ENCODE data around the gene GASK1B.

Gene GASK1B

GRCh38 chr4:158168606-158169005, 4.2 kb downstream of the GASK1B start:
- Mint-ChIP-seq H3K27ac (no peak overlapping the region), H3K27me3 (peaks cover 20% of the 10 kb centered on the region), H3K4me1 (no peaks in the 10 kb centered on the region), H3K4me3 (no peak overlapping the region), H3K36me3 (no peaks in the 10 kb centered on the region), H3K9me3 (no peaks in the 10 kb centered on the region)

GRCh38 chr4:158166701-158167100, 6.1 kb downstream of the GASK1B start:
- H3K9me3 Mint-ChIP-seq, result no peaks in the 10 kb centered on the region
- no peaks in the 10 kb centered on the region for H3K36me3 Mint-ChIP-seq
- H3K4me3 Mint-ChIP-seq, result no peak overlapping the region
- H3K4me1 Mint-ChIP-seq, result no peaks in the 10 kb centered on the region
- H3K27ac Mint-ChIP-seq, result no peak overlapping the region
- peaks cover 13% of the 10 kb centered on the region for H3K27me3 Mint-ChIP-seq

GRCh38 chr4:158164768-158165213, 8.0 kb downstream of the GASK1B start:
- Mint-ChIP-seq H3K27ac (no peak overlapping the region), H3K36me3 (no peaks in the 10 kb centered on the region), H3K27me3 (peaks cover 7% of the 10 kb centered on the region), H3K4me3 (no peak overlapping the region), H3K9me3 (no peaks in the 10 kb centered on the region), H3K4me1 (no peaks in the 10 kb centered on the region)

- Mint-ChIP-seq H3K4me1 (no peaks in the 10 kb centered on the region), H3K4me3 (no peak overlapping the region)
These were observed 8.7 kb downstream of the GASK1B start for GRCh38 chr4:158163941-158164767.

GRCh38 chr4:158162631-158163030, 10.2 kb downstream of the GASK1B start:
- Mint-ChIP-seq H3K27ac (no peak overlapping the region), H3K27me3 (peaks cover 4% of the 10 kb centered on the region), H3K4me1 (no peaks in the 10 kb centered on the region), H3K36me3 (no peaks in the 10 kb centered on the region), H3K4me3 (no peak overlapping the region), H3K9me3 (no peaks in the 10 kb centered on the region)

More at GRCh38 chr4:158163941-158164767, 8.7 kb downstream of the GASK1B start:
- Mint-ChIP-seq H3K27ac (no peak overlapping the region), H3K36me3 (no peaks in the 10 kb centered on the region), H3K9me3 (no peaks in the 10 kb centered on the region), H3K27me3 (peaks cover 4% of the 10 kb centered on the region)

GRCh38 chr4:158161551-158162354, 11.1 kb downstream of the GASK1B start:
- Mint-ChIP-seq H3K9me3 (no peaks in the 10 kb centered on the region), H3K36me3 (no peaks in the 10 kb centered on the region), H3K4me3 (no peak overlapping the region), H3K27ac (no peak overlapping the region), H3K27me3 (peaks cover 4% of the 10 kb centered on the region), H3K4me1 (no peaks in the 10 kb centered on the region)

- no peaks in the 10 kb centered on the region for H3K36me3 Mint-ChIP-seq
- no peak overlapping the region for H3K4me3 Mint-ChIP-seq
- no peak overlapping the region for H3K27ac Mint-ChIP-seq
- peaks cover 3% of the 10 kb centered on the region for H3K27me3 Mint-ChIP-seq
- no peaks in the 10 kb centered on the region for H3K9me3 Mint-ChIP-seq
- H3K4me1 Mint-ChIP-seq, result no peaks in the 10 kb centered on the region
These were observed 13.1 kb downstream of the GASK1B start for GRCh38 chr4:158159718-158160094.

- H3K27me3 Mint-ChIP-seq, result peaks cover 3% of the 10 kb centered on the region
- no peak overlapping the region for H3K4me3 Mint-ChIP-seq
- no peaks in the 10 kb centered on the region for H3K36me3 Mint-ChIP-seq
- H3K9me3 Mint-ChIP-seq, result no peaks in the 10 kb centered on the region
- no peaks in the 10 kb centered on the region for H3K4me1 Mint-ChIP-seq
- H3K27ac Mint-ChIP-seq, result no peak overlapping the region
These were observed 13.6 kb downstream of the GASK1B start for GRCh38 chr4:158159054-158159717.

GRCh38 chr4:158157412-158157811, 15.4 kb downstream of the GASK1B start:
- no peaks in the 10 kb centered on the region for H3K4me1 Mint-ChIP-seq
- no peaks in the 10 kb centered on the region for H3K36me3 Mint-ChIP-seq
- H3K9me3 Mint-ChIP-seq, result peaks cover 4% of the 10 kb centered on the region
- peaks cover 3% of the 10 kb centered on the region for H3K27me3 Mint-ChIP-seq
- H3K4me3 Mint-ChIP-seq, result no peak overlapping the region
- H3K27ac Mint-ChIP-seq, result no peak overlapping the region

- no peaks in the 10 kb centered on the region for H3K4me1 Mint-ChIP-seq
- no peak overlapping the region for H3K27ac Mint-ChIP-seq
- H3K9me3 Mint-ChIP-seq, result peaks cover 4% of the 10 kb centered on the region
- no peaks in the 10 kb centered on the region for H3K27me3 Mint-ChIP-seq
- H3K4me3 Mint-ChIP-seq, result no peak overlapping the region
- H3K36me3 Mint-ChIP-seq, result no peaks in the 10 kb centered on the region
These were observed 17.0 kb downstream of the GASK1B start for GRCh38 chr4:158155656-158156356.

- Mint-ChIP-seq H3K27ac (no peak overlapping the region), H3K27me3 (no peaks in the 10 kb centered on the region), H3K36me3 (no peaks in the 10 kb centered on the region), H3K4me1 (no peaks in the 10 kb centered on the region), H3K9me3 (no peaks in the 10 kb centered on the region), H3K4me3 (no peak overlapping the region)
These were observed 25.7 kb downstream of the GASK1B start for GRCh38 chr4:158147151-158147550.

- Mint-ChIP-seq H3K9me3 (no peaks in the 10 kb centered on the region), H3K4me3 (no peak overlapping the region), H3K36me3 (no peaks in the 10 kb centered on the region), H3K27ac (no peak overlapping the region), H3K27me3 (no peaks in the 10 kb centered on the region), H3K4me1 (no peaks in the 10 kb centered on the region)
These were observed 26.1 kb downstream of the GASK1B start for GRCh38 chr4:158146736-158147135.

- H3K9me3 Mint-ChIP-seq, result no peaks in the 10 kb centered on the region
- no peak overlapping the region for H3K4me3 Mint-ChIP-seq
- H3K27ac Mint-ChIP-seq, result no peak overlapping the region
- no peaks in the 10 kb centered on the region for H3K4me1 Mint-ChIP-seq
- H3K27me3 Mint-ChIP-seq, result no peaks in the 10 kb centered on the region
- H3K36me3 Mint-ChIP-seq, result no peaks in the 10 kb centered on the region
These were observed 33.7 kb downstream of the GASK1B start for GRCh38 chr4:158139086-158139485.

GRCh38 chr4:158134222-158134621, 38.6 kb downstream of the GASK1B start:
- no peaks in the 10 kb centered on the region for H3K36me3 Mint-ChIP-seq

GRCh38 chr4:158133551-158133950, 39.3 kb downstream of the GASK1B start:
- Mint-ChIP-seq H3K9me3 (no peaks in the 10 kb centered on the region), H3K4me3 (no peak overlapping the region), H3K4me1 (no peaks in the 10 kb centered on the region), H3K27me3 (no peaks in the 10 kb centered on the region), H3K36me3 (no peaks in the 10 kb centered on the region), H3K27ac (no peak overlapping the region)

More at GRCh38 chr4:158134222-158134621, 38.6 kb downstream of the GASK1B start:
- Mint-ChIP-seq H3K27me3 (no peaks in the 10 kb centered on the region), H3K4me3 (no peak overlapping the region), H3K4me1 (no peaks in the 10 kb centered on the region), H3K9me3 (no peaks in the 10 kb centered on the region), H3K27ac (no peak overlapping the region)

Measured in activated naive CD4-positive, alpha-beta T cell treated with anti-CD3 and anti-CD28 coated beads, Interleukin-2, amount 50 U/mL, for 24 hours (primary cell).